Lung (tissue), 12 donors: ENCODE data around the gene SLC8A1. TPM values are rescaled to one million over a fixed set of nuclear protein-coding genes. Genes with fewer than 3 reads are reported as not detected.

ENCODE experiments used
- ATAC-seq: fragments of 200-7000 bp; cut with Tn5 transposase; one replicate; pipeline ENCODE4 v1.9.1; 2020; ENCODE audit warnings: moderate number of reproducible peaks; ENCODE audit not compliant: insufficient read depth, low FRiP score
- DNase-seq, 3 donors: peaks; one replicate each; pipeline ENCODE4 v3.0.0-alpha.2; 2013 to 2017
- H3K27ac ChIP-seq, 2 donors: one replicate each; pipeline ENCODE4 v1.5.1; 2013; ENCODE audit warnings: mild to moderate bottlenecking in 2 of 2, moderate library complexity in 2 of 2, control low read depth in 1 of 2, inconsistent platforms in 1 of 2, low read depth in 1 of 2, low read length in 1 of 2
- H3K27me3 ChIP-seq, 3 donors: one replicate each; pipeline ENCODE4 v1.5.1; 2013; ENCODE audit warnings: low read length in 2 of 3; ENCODE audit not compliant: control insufficient read depth in 3 of 3, insufficient read depth in 3 of 3
- H3K36me3 ChIP-seq, 4 donors: one replicate each; pipeline ENCODE4 v1.5.1; 2013; ENCODE audit warnings: low read length in 4 of 4, mild to moderate bottlenecking in 1 of 4, moderate library complexity in 1 of 4; ENCODE audit not compliant: control insufficient read depth in 4 of 4, insufficient read depth in 4 of 4
- H3K4me1 ChIP-seq, 5 donors: one replicate each; pipeline ENCODE4 v1.5.1; 2013; ENCODE audit warnings: low read length in 5 of 5, mild to moderate bottlenecking in 2 of 5, moderate library complexity in 1 of 5; ENCODE audit not compliant: control insufficient read depth in 5 of 5, insufficient read depth in 5 of 5
- H3K4me3 ChIP-seq: one replicate; pipeline ENCODE4 v1.5.1; 2013; ENCODE audit warnings: mild to moderate bottlenecking, control low read depth, moderate library complexity
- H3K9ac ChIP-seq, 2 donors: one replicate each; pipeline ENCODE4 v1.5.1; 2013; ENCODE audit warnings: low read length in 2 of 2, control low read depth in 1 of 2; ENCODE audit not compliant: insufficient read depth in 1 of 2
- H3K9me3 ChIP-seq, 4 donors: one replicate each; pipeline ENCODE4 v1.5.1; 2013; ENCODE audit warnings: low read length in 3 of 4, mild to moderate bottlenecking in 1 of 4, moderate library complexity in 1 of 4; ENCODE audit not compliant: control insufficient read depth in 4 of 4, insufficient read depth in 3 of 4
- CTCF ChIP-seq: IDR thresholded peaks from 2 replicates; pipeline ENCODE4 v1.5.1; 2012; ENCODE audit warnings: mild to moderate bottlenecking; ENCODE audit errors: control extremely low read depth, extremely low read depth
- WGBS, 2 donors: extraction: QIAGEN DNeasy Blood & Tissue Kit; methylation state at CpG; one replicate each; pipeline ENCODE4 v1.1.7; 2013; 5-methylcytosine and 5-hydroxymethylcytosine counted together
- polyA plus RNA-seq, 2 donors: library from polyadenylated mRNA; stranded (reverse); fragments of 200-250 nt; gene quantifications; one replicate each; pipeline ENCODE4 v1.2.1, GENCODE V29; 2013
- total RNA-seq, 2 donors: library from RNA; depleted of rRNA in 1 of 2; stranded (reverse); fragments of >200 nt in 1 of 2; gene quantifications; one replicate each; pipeline ENCODE4 v1.2.1, GENCODE V29; 2014 to 2021
- donor health status: control.
- donor health status: control.
- donor health status: Bipolar disorder and iron deficiency.
- donor health status: healthy.
- donor health status: DM: yes; HTN: yes; CAD: no.

The SLC8A1 gene
- total and polyA plus RNA-seq, 4 donors: 1.2 to 34.7 (median 18.4) TPM

GRCh38 chr2:40420478-40420877 is 31.4 kb downstream of the SLC8A1 start:
- H3K9me3 ChIP-seq: no peaks in the 10 kb centered on the region
- peaks cover 0 to 29% (median 0%) of the 10 kb centered on the region in 5 donors for H3K4me1 ChIP-seq
- no peak for DNase-seq
- 68 to 90% methylated on average over 3 of the region's 3 CpGs for WGBS, 2 donors
- no peak overlapping the region for H3K4me3 ChIP-seq
- H3K27ac ChIP-seq: peak overlapping the region in 1 of 2 donors; percentile 85
- no peaks in the 10 kb centered on the region for H3K27me3 ChIP-seq
- H3K9ac ChIP-seq: no peak overlapping the region
- TF ChIP-seq CTCF: no peak
- ATAC-seq: no peak
- H3K36me3 ChIP-seq: no peaks in the 10 kb centered on the region

- H3K4me1 ChIP-seq: peaks cover 0 to 29% (median 0%) of the 10 kb centered on the region in 5 donors
- no peak for DNase-seq
- no peak for TF ChIP-seq CTCF
- no peaks in the 10 kb centered on the region for H3K9me3 ChIP-seq
- no peaks in the 10 kb centered on the region for H3K27me3 ChIP-seq
- no peaks in the 10 kb centered on the region for H3K36me3 ChIP-seq
- H3K9ac ChIP-seq: no peak overlapping the region
- 91 to 98% methylated on average over 2 of the region's 2 CpGs for WGBS, 2 donors
- ATAC-seq: no peak
- H3K4me3 ChIP-seq: no peak overlapping the region
- peak overlapping the region in 1 of 2 donors; percentile 82 for H3K27ac ChIP-seq
These were observed 32.5 kb downstream of the SLC8A1 start for GRCh38 chr2:40419364-40419762.

- Histone ChIP-seq H3K4me1 (peaks cover 0 to 29% (median 0%) of the 10 kb centered on the region in 5 donors), H3K9me3 (no peaks in the 10 kb centered on the region), H3K36me3 (no peaks in the 10 kb centered on the region), H3K27ac (peak overlapping the region; percentile 10 to 82), H3K27me3 (no peaks in the 10 kb centered on the region), H3K9ac (no peak overlapping the region), H3K4me3 (no peak overlapping the region)
- TF ChIP-seq CTCF: no peak
- WGBS, 2 donors: 66 to 85% methylated on average over 5 of the region's 5 CpGs
- ATAC-seq: no peak
- DNase-seq: peak; percentile 38 to 66 (median 58)
These were observed 33.1 kb downstream of the SLC8A1 start for GRCh38 chr2:40418614-40419363.
